DMS 273 treated with DMSO at 0.1 percent for 48 hours (cell line): ENCODE results near the gene PRG3.
"Not testable (repeated sequence)": the region's sequence is repeated elsewhere in the genome, so short reads cannot be mapped to it uniquely, and the experiment has no call there.

Experiments
- DNase-seq: peaks from one replicate; lab custom pipeline; 2025; lab: John Stamatoyannopoulos, UW

PRG3 gene

DNA sequence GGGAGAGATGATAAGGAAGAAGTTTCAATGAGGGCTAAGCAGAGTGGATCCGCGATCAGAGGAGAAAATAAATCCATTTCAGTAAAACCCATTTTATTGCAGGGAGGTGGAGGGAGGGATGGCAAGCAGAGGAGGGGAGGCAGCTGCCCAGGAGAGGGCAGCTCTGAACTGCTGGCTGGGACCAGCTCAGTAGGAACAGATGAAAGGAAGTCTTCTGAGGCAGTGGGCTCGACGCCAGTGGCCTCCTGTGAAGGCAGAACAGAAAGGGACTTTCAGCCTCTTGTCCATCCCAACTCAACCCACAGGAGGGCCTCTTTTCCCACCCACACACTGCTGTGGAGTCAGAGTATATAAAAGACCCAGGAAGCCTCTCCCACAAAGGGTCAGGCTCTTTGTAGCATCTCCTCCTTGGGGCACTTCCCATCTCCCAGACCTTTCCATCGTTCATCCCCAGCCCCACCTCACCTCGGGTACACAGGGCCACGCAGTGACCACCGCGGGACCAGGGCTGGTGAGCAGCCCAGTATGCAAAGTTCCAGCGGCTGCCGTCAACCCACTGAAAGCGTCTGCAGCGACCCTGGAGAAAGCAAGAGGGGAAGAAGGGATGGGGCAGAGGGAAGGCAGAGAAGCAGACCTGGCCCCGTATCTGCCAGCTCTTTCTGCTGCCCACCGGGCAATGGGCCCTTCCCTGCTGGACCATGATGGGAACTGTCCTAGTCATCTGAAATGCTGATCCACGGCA, 6.5 kb upstream of the PRG3 start:
- no peak for DNase-seq

DNA sequence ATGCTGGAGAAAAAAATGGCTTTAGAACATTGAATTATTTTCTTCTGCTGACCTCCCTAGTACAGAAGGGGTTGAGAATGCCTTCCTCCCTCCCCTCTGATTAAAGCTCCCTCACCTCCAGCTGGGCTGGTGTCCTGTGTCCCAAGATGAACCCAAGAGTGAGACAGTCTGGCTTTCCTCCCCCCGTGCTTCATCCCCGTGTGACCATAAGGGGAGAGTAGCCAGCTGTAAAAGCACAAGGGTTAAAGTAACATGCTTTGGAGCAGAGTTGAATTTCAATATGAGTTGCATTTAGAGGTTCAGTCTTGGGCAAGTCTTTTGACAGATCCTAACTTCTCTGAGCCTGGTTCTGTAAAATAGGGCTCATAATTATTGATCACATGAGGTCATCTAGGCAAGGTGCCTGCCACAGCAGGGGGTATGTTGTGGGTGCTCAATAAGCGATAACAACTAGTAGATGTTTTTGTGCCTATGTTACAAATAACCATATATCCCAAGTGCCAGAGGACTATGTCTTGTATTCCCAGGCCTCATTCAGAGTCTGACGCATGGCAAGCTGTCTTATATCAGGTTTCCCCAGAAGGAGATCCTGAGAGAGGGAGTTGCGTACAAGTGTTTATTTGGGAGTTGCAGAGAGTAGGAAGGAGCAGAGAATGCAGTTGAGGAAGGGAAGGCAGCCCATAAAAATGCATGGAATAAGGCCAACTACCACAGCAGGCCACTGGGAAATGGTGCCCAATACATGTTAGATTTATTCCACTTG, 5.4 kb upstream of the PRG3 start:
- no peak for DNase-seq

GRCh38 chr11:57379732-57380131, 1.2 kb downstream of the PRG3 start:
- no peak for DNase-seq

DNA sequence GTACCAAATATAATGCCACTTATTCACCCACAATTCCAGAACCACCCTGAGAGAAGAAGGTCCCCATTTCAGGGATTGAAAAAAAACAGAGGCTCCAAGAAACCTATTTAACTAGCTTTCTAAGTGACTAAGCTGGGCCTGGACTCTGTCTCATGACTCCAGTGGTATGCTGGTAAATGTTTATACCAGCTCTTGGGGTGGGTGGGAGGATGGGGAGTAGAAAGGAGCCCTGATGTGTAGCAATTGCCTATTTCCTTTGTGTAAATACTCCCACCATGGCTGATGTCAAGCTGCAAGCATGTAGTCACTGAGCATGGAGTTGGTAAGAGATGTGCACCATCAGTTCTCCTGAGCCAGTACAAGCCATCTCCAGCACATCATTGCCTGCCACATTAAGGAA, 2.8 kb downstream of the PRG3 start:
- DNase-seq, result no peak

- DNase-seq, result peak; percentile 32
Observed at GRCh38 chr11:57377107-57377506, 3.8 kb downstream of the PRG3 start.

DNA sequence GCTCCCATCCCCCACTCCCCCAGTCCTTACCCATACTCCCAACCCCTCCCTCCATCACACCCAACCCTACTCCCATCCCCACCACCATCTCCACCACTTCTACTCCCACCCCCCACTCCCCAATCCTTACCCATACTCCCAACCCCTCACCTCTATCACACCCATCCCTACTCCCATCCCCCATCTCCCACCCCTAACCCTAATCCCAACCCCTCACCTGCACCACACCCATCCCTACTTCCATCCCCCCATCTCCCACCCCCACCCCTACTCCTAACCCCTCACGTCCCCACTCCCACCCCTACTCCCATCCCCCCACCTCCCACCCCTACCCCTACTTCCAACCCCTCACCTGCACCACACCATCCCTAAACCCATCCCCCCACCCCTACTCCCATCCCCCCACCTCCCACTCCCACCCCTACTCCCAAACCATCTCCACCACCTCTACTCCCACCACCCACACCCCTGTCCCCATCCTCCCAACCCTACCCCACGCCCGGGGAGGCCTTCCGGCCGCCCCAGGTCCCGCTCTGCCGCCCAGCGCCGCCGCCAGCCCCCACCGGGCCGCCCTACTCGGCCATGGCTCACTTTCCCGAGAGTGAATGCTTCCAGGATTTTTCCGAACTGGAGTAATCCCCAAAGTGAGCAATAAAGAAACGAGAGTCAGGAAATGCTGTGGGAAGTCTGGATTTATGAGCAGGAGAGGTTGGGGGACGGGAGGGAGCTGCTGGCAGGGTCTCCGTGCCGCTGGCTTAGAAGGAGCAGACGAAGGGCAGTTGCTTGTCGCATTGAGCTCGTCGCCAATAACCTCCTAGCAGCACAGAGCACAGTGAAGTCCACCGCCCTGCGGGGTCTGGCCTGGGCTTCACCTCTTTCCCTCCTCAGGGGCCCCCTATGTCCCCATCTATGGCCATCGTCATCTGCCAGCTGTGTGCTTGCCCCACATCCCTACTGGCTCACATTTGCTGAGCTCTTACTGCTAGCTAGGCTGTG, 4.6 kb downstream of the PRG3 start:
- DNase-seq, result no peak

GRCh38 chr11:57375490-57375889, 5.5 kb downstream of the PRG3 start:
- DNase-seq, result no peak

DNA sequence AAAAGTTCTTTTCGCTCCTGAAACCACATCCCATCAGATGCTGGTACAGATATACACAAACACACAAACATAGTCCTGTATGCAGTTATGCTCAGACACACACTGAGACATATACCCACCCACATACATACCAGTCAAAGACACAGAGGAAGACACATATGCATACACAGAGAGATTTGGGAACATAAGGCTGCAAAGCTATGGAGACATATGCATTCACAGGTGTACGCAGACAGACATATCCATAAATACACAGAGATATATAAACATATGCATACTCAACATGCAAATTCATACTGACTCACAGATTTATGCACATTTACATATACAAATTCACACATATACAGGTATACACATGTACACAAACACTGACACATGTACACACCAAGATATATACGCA, 6.0 kb downstream of the PRG3 start:
- DNase-seq, result no peak

DNA sequence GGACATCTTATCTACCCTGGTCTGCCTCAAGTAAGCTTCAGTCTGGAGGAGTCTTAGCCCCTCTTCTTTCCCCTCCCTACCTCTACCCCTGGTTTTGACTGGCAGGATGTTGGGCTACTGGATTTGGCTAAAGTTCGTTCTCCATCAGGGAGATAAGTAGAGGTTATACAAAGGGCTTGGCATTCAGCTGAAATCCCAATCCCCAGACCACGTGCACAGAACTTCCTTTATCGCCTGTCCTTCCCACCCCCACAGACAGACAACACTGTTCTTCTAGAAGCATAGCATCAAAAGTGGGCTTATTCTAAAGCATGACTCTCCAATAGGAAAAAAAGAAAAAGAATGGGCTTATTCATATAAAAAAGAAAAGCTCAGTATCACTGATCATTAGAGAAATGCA, 7.8 kb downstream of the PRG3 start:
- DNase-seq, result no peak

- no peak for DNase-seq
Observed at GRCh38 chr11:57370941-57371340, 10.0 kb downstream of the PRG3 start.

- no peak for DNase-seq
Observed at GRCh38 chr11:57370251-57370650, 10.7 kb downstream of the PRG3 start.

GRCh38 chr11:57368845-57369232, 12.1 kb downstream of the PRG3 start:
- DNase-seq, result no peak

DNA sequence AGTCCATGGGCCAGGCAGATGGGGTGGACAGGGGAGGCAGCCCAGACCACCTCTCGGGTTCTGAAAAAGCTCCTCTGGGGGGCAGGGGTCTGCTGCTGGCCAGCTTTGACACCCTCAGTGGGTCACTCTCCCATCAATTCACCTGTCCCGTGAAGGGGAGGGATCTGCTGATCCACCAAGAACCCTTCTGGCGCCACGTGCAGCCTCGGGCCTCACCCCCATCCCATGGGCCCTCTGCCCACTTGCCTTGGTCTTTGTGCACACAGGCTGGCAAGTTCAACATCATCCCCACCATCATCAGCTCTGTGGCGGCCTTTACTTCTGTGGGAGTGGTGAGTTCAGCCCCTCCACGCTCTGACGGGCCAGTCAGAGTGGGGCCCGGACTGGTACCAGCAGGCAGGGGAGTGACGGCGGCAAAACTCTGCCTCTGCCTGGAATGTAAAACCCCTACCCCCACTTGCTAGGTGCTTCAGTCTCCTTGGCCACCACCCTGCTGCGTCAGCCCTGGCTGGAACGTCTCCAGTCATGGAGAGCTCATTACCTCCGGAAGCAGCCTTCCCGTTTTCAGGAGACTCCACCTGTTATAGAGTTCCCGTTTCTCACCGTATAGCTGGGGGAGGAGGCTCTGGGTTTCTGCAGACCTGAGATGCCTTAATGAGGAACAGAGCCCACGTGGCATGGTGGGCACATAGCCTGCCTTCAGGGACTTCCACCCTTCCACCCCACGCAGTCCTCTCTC, 12.7 kb downstream of the PRG3 start:
- DNase-seq, result no peak

DNA sequence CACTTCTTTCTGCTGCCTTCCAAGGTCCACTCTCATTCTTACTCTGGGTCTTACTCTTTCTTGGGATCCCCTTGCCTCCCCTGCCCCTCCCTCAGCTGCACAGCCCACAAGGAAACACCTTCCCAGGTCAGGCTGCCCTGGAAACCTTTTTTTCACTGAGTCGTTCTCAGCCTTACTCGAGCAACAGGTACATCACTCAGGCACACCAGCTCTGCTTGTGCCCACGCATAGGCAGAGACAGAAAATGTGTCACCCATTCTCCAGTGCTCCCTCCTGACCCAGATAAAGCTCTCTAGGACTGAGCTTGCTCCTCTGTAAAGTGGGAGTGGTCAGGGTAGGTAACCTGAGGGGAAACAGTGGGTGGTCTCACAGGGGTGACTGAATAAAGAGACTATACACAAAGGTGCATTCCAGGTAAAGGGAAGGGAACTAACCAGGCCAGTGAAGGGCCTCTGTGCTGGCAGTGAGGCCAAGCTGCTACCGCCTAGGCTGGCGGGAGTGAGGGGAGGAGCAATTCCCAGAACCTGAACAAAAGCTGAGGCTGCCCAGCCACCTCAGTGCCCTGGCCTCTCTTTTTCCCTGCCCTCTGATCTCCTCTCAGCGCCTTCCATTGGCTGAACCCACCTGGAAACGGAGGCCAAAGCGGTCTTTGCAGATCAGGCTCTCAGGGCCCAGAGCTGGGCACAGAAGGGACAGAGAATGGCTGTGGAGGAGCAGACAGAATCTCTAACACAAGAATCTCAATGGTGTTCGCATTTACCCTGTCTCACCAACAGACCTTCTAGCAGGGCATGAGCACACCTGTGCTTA, 15.9 kb downstream of the PRG3 start:
- no peak for DNase-seq

GRCh38 chr11:57363131-57364080, 17.5 kb downstream of the PRG3 start:
- DNase-seq, result no peak

DNA sequence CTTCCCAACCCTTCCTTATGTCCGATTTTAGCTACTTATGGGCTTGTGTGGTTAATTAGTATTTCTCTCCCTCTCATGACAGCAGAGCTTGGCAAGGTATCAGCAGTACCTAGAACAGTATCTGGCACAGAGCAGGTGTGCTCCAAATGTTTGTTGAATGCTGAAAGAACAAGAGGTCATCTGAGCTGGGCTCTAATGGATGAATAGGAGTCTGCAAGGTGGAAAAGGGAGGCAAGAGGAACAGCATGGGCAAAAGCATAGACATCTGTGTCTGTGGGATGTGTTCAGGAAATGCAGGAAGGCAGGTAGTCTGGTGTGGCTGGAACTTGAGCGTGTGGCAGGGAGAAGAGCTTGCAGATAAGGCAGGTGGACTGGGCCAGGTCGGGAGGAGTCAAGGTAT, 19.0 kb downstream of the PRG3 start:
- no peak for DNase-seq

GRCh38 chr11:57361420-57361819, 19.5 kb downstream of the PRG3 start:
- DNase-seq, result not testable (repeated sequence)

DNA sequence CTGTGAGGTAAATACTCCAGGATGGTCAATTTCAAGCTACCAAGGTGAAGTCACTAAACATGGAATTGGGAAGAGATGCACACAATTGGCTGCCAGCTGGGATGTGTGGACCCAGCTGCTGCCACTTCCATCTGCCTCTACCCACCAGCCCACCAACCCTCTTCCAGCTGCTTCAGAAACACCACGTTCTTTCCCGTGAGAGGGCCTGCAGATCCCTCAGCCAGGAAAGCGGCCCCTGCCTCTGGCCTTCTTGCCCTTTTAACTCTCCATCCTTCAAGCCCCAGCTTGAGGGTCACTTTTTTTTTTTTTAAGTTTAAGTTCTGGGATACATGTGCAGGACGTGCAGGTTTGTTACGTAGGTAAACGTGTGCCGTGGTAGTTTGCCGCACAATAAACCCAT, 20.0 kb downstream of the PRG3 start:
- no peak for DNase-seq

GRCh38 chr11:57359896-57360690, 20.9 kb downstream of the PRG3 start:
- no peak for DNase-seq
